ENCODE measurements around the gene SCUBE2. TPM values are rescaled to one million over a fixed set of nuclear protein-coding genes. Genes with fewer than 3 reads are reported as not detected.

SCUBE2 gene
- total and polyA plus RNA-seq, 2 of the 4 experiments (the other 2 are of a cell fraction), result 0.43 to 0.72 TPM

DNA sequence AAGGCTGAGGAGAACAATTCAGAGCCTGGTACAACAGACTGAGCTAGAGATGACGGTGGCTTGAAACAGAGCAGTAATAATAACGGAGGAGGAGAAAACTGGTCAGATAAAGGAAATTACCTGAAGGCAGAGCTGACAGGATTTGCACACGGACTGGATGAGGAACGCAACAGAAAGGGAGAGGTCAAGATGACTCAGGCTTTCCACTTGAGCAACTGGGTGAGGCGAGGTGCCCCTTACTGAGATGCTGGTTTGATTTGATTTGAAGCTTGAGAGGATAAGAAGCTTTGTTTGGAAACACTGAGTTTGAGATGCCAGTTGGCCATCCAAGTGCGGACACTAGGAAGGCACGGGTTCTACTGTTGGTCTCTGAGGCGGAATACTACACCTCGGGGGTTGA, 52.2 kb downstream of the SCUBE2 start:
- H2BK15ac ChIP-seq (ENCODE audit: low read depth, low read length), result no peak overlapping the region
- 95% methylated on average over 7 of the region's 9 CpGs; no CpG with 5 or more reads in 1 of the 2 experiments for WGBS, 2 experiments (ENCODE audit: extremely low coverage in 2 of 2, insufficient read length in 1 of 2)
- DNase-seq (peak; percentile 3), ATAC-seq (ENCODE audit: low read depth) (no peak)
- H3K36me3 ChIP-seq (ENCODE audit: control insufficient read depth, insufficient read depth, low read length), result no peaks in the 10 kb centered on the region
- no peaks in the 10 kb centered on the region for H3K4me1 ChIP-seq (ENCODE audit: control insufficient read depth, insufficient read depth, low read length)
- no peak overlapping the region for H3K18ac ChIP-seq (ENCODE audit: low read depth, low read length)
- ChIA-PET POLR2A (ENCODE audit: unreplicated experiment) (no interaction called here), CTCF (no interaction called here)
- no peak overlapping the region for H2AK9ac ChIP-seq (replicated peaks; ENCODE audit: low read depth, low read length, poor library complexity)
- intact Hi-C loops (cut with micrococcal nuclease) (no loop called here), in situ Hi-C loops (cut with MboI; ENCODE audit: low sequenced_read_pairs) (no loop called here), dilution Hi-C loops (cut with HindIII; ENCODE audit: low sequenced_read_pairs, unreplicated experiment) (no loop called here)
- no peak overlapping the region for H3K23ac ChIP-seq (ENCODE audit: low read depth, low read length)
- no peak overlapping the region for H2BK20ac ChIP-seq (ENCODE audit: low read depth, low read length)
- no peaks in the 10 kb centered on the region; a peak in 1 of 4 replicates for H3K79me1 ChIP-seq (ENCODE audit: low read depth in 1 of 2, low read length in 2 of 2)
- no peak for TF ChIP-seq BHLHE40 (IDR thresholded peaks at IDR 0.05; ENCODE audit: low read depth, low read length)
- TF ChIP-seq, protein P1, sequence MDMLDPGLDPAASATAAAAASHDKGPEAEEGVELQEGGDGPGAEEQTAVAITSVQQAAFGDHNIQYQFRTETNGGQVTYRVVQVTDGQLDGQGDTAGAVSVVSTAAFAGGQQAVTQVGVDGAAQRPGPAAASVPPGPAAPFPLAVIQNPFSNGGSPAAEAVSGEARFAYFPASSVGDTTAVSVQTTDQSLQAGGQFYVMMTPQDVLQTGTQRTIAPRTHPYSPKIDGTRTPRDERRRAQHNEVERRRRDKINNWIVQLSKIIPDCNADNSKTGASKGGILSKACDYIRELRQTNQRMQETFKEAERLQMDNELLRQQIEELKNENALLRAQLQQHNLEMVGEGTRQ (IDR thresholded peaks at IDR 0.05; ENCODE audit: low read depth, low read length), result no peak
- TF ChIP-seq RAD21 (IDR thresholded peaks at IDR 0.05; ENCODE audit: low read length), result no peak
- no peak for TF ChIP-seq MXI1 (IDR thresholded peaks at IDR 0.05; ENCODE audit: borderline replicate concordance, low read depth, low read length)
- TF ChIP-seq CEBPB (IDR thresholded peaks at IDR 0.05; ENCODE audit: low read depth, low read length), result no peak
- TF ChIP-seq RFX5 (IDR thresholded peaks at IDR 0.05; ENCODE audit: low read depth, low read length), result no peak
- no peak for TF ChIP-seq SMC3 (IDR thresholded peaks at IDR 0.05; ENCODE audit: low read depth, low read length)
- TF ChIP-seq, protein P2, sequence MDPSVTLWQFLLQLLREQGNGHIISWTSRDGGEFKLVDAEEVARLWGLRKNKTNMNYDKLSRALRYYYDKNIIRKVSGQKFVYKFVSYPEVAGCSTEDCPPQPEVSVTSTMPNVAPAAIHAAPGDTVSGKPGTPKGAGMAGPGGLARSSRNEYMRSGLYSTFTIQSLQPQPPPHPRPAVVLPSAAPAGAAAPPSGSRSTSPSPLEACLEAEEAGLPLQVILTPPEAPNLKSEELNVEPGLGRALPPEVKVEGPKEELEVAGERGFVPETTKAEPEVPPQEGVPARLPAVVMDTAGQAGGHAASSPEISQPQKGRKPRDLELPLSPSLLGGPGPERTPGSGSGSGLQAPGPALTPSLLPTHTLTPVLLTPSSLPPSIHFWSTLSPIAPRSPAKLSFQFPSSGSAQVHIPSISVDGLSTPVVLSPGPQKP (IDR thresholded peaks at IDR 0.05; ENCODE audit: borderline replicate concordance, low read depth, low read length), result no peak
- TF ChIP-seq MAFK (IDR thresholded peaks at IDR 0.05; ENCODE audit: low read depth, low read length), result no peak
- TF ChIP-seq MAZ (IDR thresholded peaks at IDR 0.05; ENCODE audit: borderline replicate concordance, low read depth, low read length), result no peak
- TF ChIP-seq NFE2L2 (IDR thresholded peaks at IDR 0.05; ENCODE audit: low read depth, low read length), result no peak
- TF ChIP-seq RCOR1 (IDR thresholded peaks at IDR 0.05; ENCODE audit: insufficient replicate concordance, low read length), result no peak
- TF ChIP-seq CHD1 (IDR thresholded peaks at IDR 0.05; ENCODE audit: low read depth, low read length), result no peak
- TF ChIP-seq POLR2A (IDR thresholded peaks at IDR 0.05; ENCODE audit: low read depth, low read length), result no peak
- no peak for TF ChIP-seq CTCF (conservative IDR thresholded peaks at IDR 0.05; ENCODE audit: low read depth, low read length)
- TF ChIP-seq FOS (IDR thresholded peaks at IDR 0.05; ENCODE audit: low read depth, low read length), result no peak
- H2AK5ac ChIP-seq (ENCODE audit: low read depth, low read length), result no peak overlapping the region
- no peaks in the 10 kb centered on the region for H4K20me1 ChIP-seq (ENCODE audit: insufficient read depth, low read length)
- H3K4ac ChIP-seq (ENCODE audit: low read depth, low read length), result no peak overlapping the region
- no peak overlapping the region for H4K91ac ChIP-seq (ENCODE audit: insufficient read depth, low read depth, low read length)
- H4K5ac ChIP-seq (ENCODE audit: low read depth, low read length), result no peak overlapping the region
- H3K4me2 ChIP-seq (ENCODE audit: low read depth, low read length), result no peak overlapping the region
- no peaks in the 10 kb centered on the region for H3K9me1 ChIP-seq (ENCODE audit: insufficient read depth, low read length)
- no peaks in the 10 kb centered on the region for H3K9me3 ChIP-seq (ENCODE audit: control insufficient read depth, insufficient read depth, low read length)
- no peak overlapping the region for H3K14ac ChIP-seq (replicated peaks; ENCODE audit: low read depth, low read length)
- no peak overlapping the region for H3K27ac ChIP-seq (ENCODE audit: insufficient read depth, low read length)
- no TSS peak for BruUV-seq (replicated peaks)
- peaks cover 4% of the 10 kb centered on the region; the same call in 1 of the 2 replicates for H3K27me3 ChIP-seq (ENCODE audit: control insufficient read depth, insufficient read depth, low read length)
- no peak overlapping the region for H2BK5ac ChIP-seq (ENCODE audit: low read depth, low read length, poor library complexity, severe bottlenecking)
- no peak overlapping the region for H3K56ac ChIP-seq (ENCODE audit: extremely low read depth, insufficient read depth, low read length)
- no peak overlapping the region for H3K9ac ChIP-seq (ENCODE audit: low read depth, low read length)
- no peak overlapping the region for H2BK120ac ChIP-seq (ENCODE audit: low read depth, low read length)
- H3K4me3 ChIP-seq (ENCODE audit: insufficient read depth, low read depth, low read length), result no peak overlapping the region
- H2AFZ ChIP-seq (replicated peaks; ENCODE audit: low read length, poor library complexity), result no peak overlapping the region
- no peak overlapping the region for H4K8ac ChIP-seq (ENCODE audit: low read depth in 2 of 2, low read length in 2 of 2)

All from IMR-90 (cell line).